H9 (cell line): ENCODE results near the gene ABCB6. TPM values are rescaled to one million over a fixed set of nuclear protein-coding genes. Genes with fewer than 3 reads are reported as not detected.

Source experiments
- DNase-seq: peaks from one replicate; pipeline ENCODE4 v3.0.0-alpha.2; 2017
- H2AFZ ChIP-seq: one replicate; pipeline ENCODE4 v1.6.1; 2013; ENCODE audit warnings: mild to moderate bottlenecking, low read length, control low read depth, moderate library complexity
- H2AK5ac ChIP-seq: 2 replicates; pipeline ENCODE4 v1.6.1; 2013; ENCODE audit warnings: low read length, control low read depth, mixed read lengths; ENCODE audit not compliant: insufficient read length
- H2BK120ac ChIP-seq: one replicate; pipeline ENCODE4 v1.6.1; 2013; ENCODE audit warnings: low read depth, mild to moderate bottlenecking, low read length, control low read depth, inconsistent platforms; ENCODE audit not compliant: poor library complexity, severe bottlenecking
- H2BK12ac ChIP-seq: 2 replicates; pipeline ENCODE4 v1.6.1; 2013; ENCODE audit warnings: low read length, control low read depth, mixed read lengths, low read depth; ENCODE audit not compliant: insufficient read length
- H2BK15ac ChIP-seq: 2 replicates; pipeline ENCODE4 v1.6.1; 2013; ENCODE audit warnings: low read depth, low read length, control low read depth
- H2BK20ac ChIP-seq: one replicate; pipeline ENCODE4 v1.6.1; 2013; ENCODE audit warnings: low read depth, mild to moderate bottlenecking, low read length, control low read depth, inconsistent platforms; ENCODE audit not compliant: poor library complexity, severe bottlenecking
- H2BK5ac ChIP-seq: 2 replicates; pipeline ENCODE4 v1.6.1; 2013; ENCODE audit warnings: low read length, control low read depth, mixed read lengths; ENCODE audit not compliant: insufficient read length
- H3K14ac ChIP-seq: 2 replicates; pipeline ENCODE4 v1.6.1; 2013; ENCODE audit warnings: low read length, control low read depth; ENCODE audit not compliant: insufficient read depth
- H3K18ac ChIP-seq: 2 replicates; pipeline ENCODE4 v1.6.1; 2013; ENCODE audit warnings: low read depth, mild to moderate bottlenecking, mixed read lengths, low read length, control low read depth; ENCODE audit not compliant: insufficient read length
- H3K23ac ChIP-seq: 2 replicates; pipeline ENCODE4 v1.6.1; 2013; ENCODE audit warnings: low read length, control low read depth, mixed read lengths, low read depth; ENCODE audit not compliant: insufficient read length
- H3K23me2 ChIP-seq: 2 replicates; pipeline ENCODE4 v1.6.1; 2013; ENCODE audit warnings: low read depth, mild to moderate bottlenecking, mixed read lengths, low read length, control low read depth; ENCODE audit not compliant: insufficient read length, poor library complexity, severe bottlenecking
- H3K27ac ChIP-seq: 2 replicates; pipeline ENCODE4 v1.5.1; 2013; ENCODE audit warnings: low read length, control low read depth, mixed read lengths, low read depth; ENCODE audit not compliant: insufficient read length
- H3K27me3 ChIP-seq: 2 replicates; pipeline ENCODE4 v1.6.1; 2013; ENCODE audit warnings: low read length, control low read depth, inconsistent platforms; ENCODE audit not compliant: insufficient read depth
- H3K4ac ChIP-seq: 2 replicates; pipeline ENCODE4 v1.6.1; 2013; ENCODE audit warnings: low read depth, mild to moderate bottlenecking, control low read depth, inconsistent platforms, low read length, moderate library complexity
- H3K4me1 ChIP-seq: 2 replicates; pipeline ENCODE4 v1.6.1; 2013; ENCODE audit warnings: low read length, control low read depth, inconsistent platforms; ENCODE audit not compliant: insufficient read depth
- H3K4me2 ChIP-seq: 2 replicates; pipeline ENCODE4 v1.6.1; 2013; ENCODE audit warnings: low read length, control low read depth, mixed read lengths; ENCODE audit not compliant: insufficient read length, insufficient read depth
- H3K56ac ChIP-seq: 2 replicates; pipeline ENCODE4 v1.6.1; 2013; ENCODE audit warnings: low read depth, mild to moderate bottlenecking, mixed read lengths, low read length, control low read depth; ENCODE audit not compliant: insufficient read length
- H3K79me1 ChIP-seq: 2 replicates; pipeline ENCODE4 v1.6.1; 2013; ENCODE audit warnings: low read depth, mild to moderate bottlenecking, moderate library complexity, low read length, control low read depth, inconsistent platforms; ENCODE audit not compliant: insufficient read depth, poor library complexity, severe bottlenecking
- H3K79me2 ChIP-seq: 2 replicates; pipeline ENCODE4 v1.6.1; 2013; ENCODE audit warnings: low read length, control low read depth, inconsistent platforms; ENCODE audit not compliant: insufficient read depth
- H3K9ac ChIP-seq: 2 replicates; pipeline ENCODE4 v1.6.1; 2013; ENCODE audit warnings: low read length, control low read depth, mixed read lengths; ENCODE audit not compliant: insufficient read length; ENCODE audit errors: extremely low read depth
- H3K9me3 ChIP-seq: one replicate; pipeline ENCODE4 v1.6.1; 2013; ENCODE audit warnings: low read depth, low read length, inconsistent platforms; ENCODE audit not compliant: control insufficient read depth
- H3T11ph ChIP-seq: one replicate; pipeline ENCODE4 v1.6.1; 2013; ENCODE audit warnings: mild to moderate bottlenecking, low read length, control low read depth, inconsistent platforms
- H4K20me1 ChIP-seq: one replicate; pipeline ENCODE4 v1.6.1; 2013; ENCODE audit not compliant: control insufficient read depth, insufficient read length, insufficient read depth
- H4K5ac ChIP-seq: 2 replicates; pipeline ENCODE4 v1.6.1; 2013; ENCODE audit warnings: low read depth, mild to moderate bottlenecking, mixed read lengths, low read length, control low read depth; ENCODE audit not compliant: insufficient read length
- H4K8ac ChIP-seq: replicated peaks from 2 replicates; pipeline ENCODE4 v1.6.1; 2013; ENCODE audit warnings: low read length, control low read depth, mixed read lengths, low read depth; ENCODE audit not compliant: insufficient read length
- H4K91ac ChIP-seq: 2 replicates; pipeline ENCODE4 v1.6.1; 2013; ENCODE audit warnings: low read depth, mild to moderate bottlenecking, moderate library complexity, mixed read lengths, low read length, control low read depth; ENCODE audit not compliant: insufficient read length
- H3K27ac Mint-ChIP-seq, 3 experiments: 2 replicates in 2 of 3; 3 replicates in 1 of 3; pipeline ENCODE4 v1.8.0; 2020 to 2021; ENCODE audit warnings: mixed read lengths in 3 of 3, mild to moderate bottlenecking in 1 of 3, moderate library complexity in 1 of 3
- H3K27me3 Mint-ChIP-seq: 2 replicates; pipeline ENCODE4 v1.8.0; 2021; ENCODE audit warnings: low read depth, mild to moderate bottlenecking, moderate library complexity, mixed read lengths
- H3K36me3 Mint-ChIP-seq, 3 experiments: 2 replicates in 2 of 3; 3 replicates in 1 of 3; pipeline ENCODE4 v1.8.0; 2020 to 2021; ENCODE audit warnings: low read depth in 3 of 3, mixed read lengths in 3 of 3; ENCODE audit not compliant: insufficient read depth in 1 of 3
- H3K4me1 Mint-ChIP-seq, 2 experiments: 2 replicates each; pipeline ENCODE4 v1.8.0; 2020; ENCODE audit warnings: mixed read lengths in 2 of 2
- H3K4me3 Mint-ChIP-seq, 2 experiments: 2 replicates in 1 of 2; 3 replicates in 1 of 2; pipeline ENCODE4 v1.8.0; 2020 to 2021; ENCODE audit warnings: mild to moderate bottlenecking in 2 of 2, mixed read lengths in 2 of 2, moderate library complexity in 1 of 2
- H3K9me3 Mint-ChIP-seq, 2 experiments: 2 replicates in 1 of 2; 3 replicates in 1 of 2; pipeline ENCODE4 v1.8.0; 2020; ENCODE audit warnings: mild to moderate bottlenecking in 2 of 2, mixed read lengths in 2 of 2, moderate library complexity in 1 of 2
- WGBS: extraction: QIAGEN DNeasy Blood & Tissue Kit; methylation state at CpG from one replicate; pipeline ENCODE4 v1.1.7; 2013; ENCODE audit warnings: missing lambda C conversion rate, low lambda C conversion rate, mixed read lengths; ENCODE audit not compliant: insufficient read length; ENCODE audit errors: extremely low coverage; 5-methylcytosine and 5-hydroxymethylcytosine counted together
- total RNA-seq: library from RNA; stranded (reverse); gene quantifications from 2 replicates; pipeline ENCODE4 v1.2.1, GENCODE V29; 2021
- TF ChIP-seq, protein P1 (sequence below): fragments of 200-600 bp; sonication (generic); conservative IDR thresholded peaks from 3 replicates; pipeline ENCODE4 v1.8.0; 2021; ENCODE audit warnings: antibody characterized with exemption, mild to moderate bottlenecking

ABCB6 gene
- total RNA-seq, 1 experiment from 2014 or later: 46.4 TPM

GRCh38 chr2:219175486-219175885, 43.3 kb downstream of the ABCB6 start:
- TF ChIP-seq, protein P1, sequence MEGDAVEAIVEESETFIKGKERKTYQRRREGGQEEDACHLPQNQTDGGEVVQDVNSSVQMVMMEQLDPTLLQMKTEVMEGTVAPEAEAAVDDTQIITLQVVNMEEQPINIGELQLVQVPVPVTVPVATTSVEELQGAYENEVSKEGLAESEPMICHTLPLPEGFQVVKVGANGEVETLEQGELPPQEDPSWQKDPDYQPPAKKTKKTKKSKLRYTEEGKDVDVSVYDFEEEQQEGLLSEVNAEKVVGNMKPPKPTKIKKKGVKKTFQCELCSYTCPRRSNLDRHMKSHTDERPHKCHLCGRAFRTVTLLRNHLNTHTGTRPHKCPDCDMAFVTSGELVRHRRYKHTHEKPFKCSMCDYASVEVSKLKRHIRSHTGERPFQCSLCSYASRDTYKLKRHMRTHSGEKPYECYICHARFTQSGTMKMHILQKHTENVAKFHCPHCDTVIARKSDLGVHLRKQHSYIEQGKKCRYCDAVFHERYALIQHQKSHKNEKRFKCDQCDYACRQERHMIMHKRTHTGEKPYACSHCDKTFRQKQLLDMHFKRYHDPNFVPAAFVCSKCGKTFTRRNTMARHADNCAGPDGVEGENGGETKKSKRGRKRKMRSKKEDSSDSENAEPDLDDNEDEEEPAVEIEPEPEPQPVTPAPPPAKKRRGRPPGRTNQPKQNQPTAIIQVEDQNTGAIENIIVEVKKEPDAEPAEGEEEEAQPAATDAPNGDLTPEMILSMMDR: no peak
- Histone ChIP-seq H3K9ac (no peak overlapping the region), H2BK20ac (no peak overlapping the region), H3K23me2 (peaks cover 20% of the 10 kb centered on the region), H2AK5ac (no peak overlapping the region), H3K4ac (no peak overlapping the region), H3K79me2 (no peaks in the 10 kb centered on the region), H3K56ac (no peak overlapping the region), H3K9me3 (no peaks in the 10 kb centered on the region), H4K8ac (no peak overlapping the region), H3K18ac (no peak overlapping the region), H3K27me3 (no peaks in the 10 kb centered on the region), H3K23ac (no peak overlapping the region), H3K4me1 (0 out of 2 replicates have a peak, but pooled peaks cover 3% of the 10 kb centered on the region), H3K79me1 (peaks cover 3% of the 10 kb centered on the region), H2AFZ (no peak overlapping the region), H4K20me1 (no peaks in the 10 kb centered on the region), H4K91ac (no peak overlapping the region), H2BK15ac (no peak overlapping the region), H3T11ph (no peak overlapping the region), H4K5ac (no peak overlapping the region), H3K14ac (no peak overlapping the region), H2BK12ac (no peak overlapping the region), H3K4me2 (peak overlapping the region; percentile 99), H2BK5ac (no peak overlapping the region), H3K27ac (no peak overlapping the region), H2BK120ac (no peak overlapping the region)
- DNase-seq: no peak
- peaks cover 8 to 34% (median 31%) of the 10 kb centered on the region in 3 experiments for H3K36me3 Mint-ChIP-seq
- H3K4me1 Mint-ChIP-seq: peaks cover 17 to 22% of the 10 kb centered on the region in 2 experiments
- H3K4me3 Mint-ChIP-seq: peak overlapping the region; percentile 90 to 93
- H3K27ac Mint-ChIP-seq: no peak overlapping the region; a peak in 1 of 7 replicates
- no peaks in the 10 kb centered on the region; the same call in 1 of the 2 replicates for H3K27me3 Mint-ChIP-seq
- H3K9me3 Mint-ChIP-seq: no peaks in the 10 kb centered on the region; a peak in 2 of 5 replicates
- no CpG with 5 or more reads among the region's 7 CpGs for WGBS
